ENCODE results near the gene FGGY. TPM values are rescaled to one million over a fixed set of nuclear protein-coding genes. Genes with fewer than 3 reads are reported as not detected.

FGGY gene
- total and polyA plus RNA-seq, 7 experiments from 2014 or later: 2.5 to 15.2 (median 11.2) TPM

DNA sequence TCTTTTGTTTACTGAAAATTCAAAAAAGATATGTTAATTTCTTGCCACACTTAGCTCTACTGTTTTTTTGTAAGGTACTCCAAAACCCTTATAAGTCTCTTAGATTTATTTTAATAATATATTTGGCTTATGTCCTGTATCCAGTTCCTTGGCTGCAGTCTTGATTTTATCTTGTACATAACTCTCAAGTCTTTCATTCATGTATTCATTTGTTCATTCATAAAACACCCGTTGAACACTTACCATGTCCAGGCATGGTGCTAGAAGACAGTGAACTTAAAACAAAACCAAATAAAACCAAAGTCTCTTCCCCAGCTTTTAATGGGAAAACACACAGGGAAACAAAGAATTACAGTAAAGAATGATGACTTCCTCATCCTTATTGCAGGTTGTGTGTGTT, 215.8 kb downstream of the FGGY start:
- CTCF ChIA-PET: no interaction called here
- no peaks in the 10 kb centered on the region for H3K4me1 Mint-ChIP-seq
- peaks cover 0 to 26% (median 10%) of the 10 kb centered on the region in 5 donors for H3K36me3 Mint-ChIP-seq

GRCh38 chr1:59514061-59514909, 217.4 kb downstream of the FGGY start:
- ATAC-seq (no peak), DNase-seq (no peak)
- ChIA-PET CTCF (no interaction called here), POLR2A (no interaction called here)
- Histone ChIP-seq H3K27me3 (ENCODE audit: control insufficient read depth in 2 of 2, insufficient read depth in 2 of 2, low read length in 2 of 2) (no peaks in the 10 kb centered on the region), H3K36me3 (ENCODE audit: control insufficient read depth in 2 of 3, insufficient read depth in 3 of 3, low read length in 3 of 3) (no peaks in the 10 kb centered on the region), H3K9me3 (ENCODE audit: control insufficient read depth in 2 of 3, low read length in 3 of 3) (no peaks in the 10 kb centered on the region), H3K4me3 (ENCODE audit: low read length) (no peak overlapping the region), H3K4me1 (ENCODE audit: control insufficient read depth in 2 of 2, insufficient read depth in 2 of 2, low read length in 2 of 2) (no peaks in the 10 kb centered on the region), H3K27ac (ENCODE audit: low read depth, low read length) (no peak overlapping the region)
- no peak overlapping the region for H3K4me3 Mint-ChIP-seq
- no peaks in the 10 kb centered on the region for H3K27me3 Mint-ChIP-seq
- intact Hi-C loops (cut with micrococcal nuclease): no loop called here
- H3K4me1 Mint-ChIP-seq: no peaks in the 10 kb centered on the region
- H3K36me3 Mint-ChIP-seq: peaks cover 0 to 31% (median 14%) of the 10 kb centered on the region in 5 donors
- H3K27ac Mint-ChIP-seq: no peak overlapping the region
- no peaks in the 10 kb centered on the region for H3K9me3 Mint-ChIP-seq

More for the DNA sequence above, 215.8 kb downstream of the FGGY start:
- Mint-ChIP-seq H3K4me3 (no peak overlapping the region), H3K27me3 (no peaks in the 10 kb centered on the region), H3K9me3 (no peaks in the 10 kb centered on the region), H3K27ac (no peak overlapping the region)
- Histone ChIP-seq H3K27ac (ENCODE audit: low read depth, low read length) (no peak overlapping the region), H3K9me3 (ENCODE audit: control insufficient read depth in 2 of 3, low read length in 3 of 3) (no peaks in the 10 kb centered on the region), H3K4me1 (ENCODE audit: control insufficient read depth in 2 of 2, insufficient read depth in 2 of 2, low read length in 2 of 2) (no peaks in the 10 kb centered on the region), H3K36me3 (ENCODE audit: control insufficient read depth in 2 of 3, insufficient read depth in 3 of 3, low read length in 3 of 3) (no peaks in the 10 kb centered on the region), H3K27me3 (ENCODE audit: control insufficient read depth in 2 of 2, insufficient read depth in 2 of 2, low read length in 2 of 2) (no peaks in the 10 kb centered on the region), H3K4me3 (ENCODE audit: low read length) (no peak overlapping the region)
- DNase-seq (no peak), ATAC-seq (no peak)
- intact Hi-C loops (cut with micrococcal nuclease): no loop called here
- POLR2A ChIA-PET: no interaction called here

- H3K27ac Mint-ChIP-seq: no peak overlapping the region
- Histone ChIP-seq H3K4me1 (ENCODE audit: control insufficient read depth in 2 of 2, insufficient read depth in 2 of 2, low read length in 2 of 2) (no peaks in the 10 kb centered on the region), H3K9me3 (ENCODE audit: control insufficient read depth in 2 of 3, low read length in 3 of 3) (no peaks in the 10 kb centered on the region), H3K36me3 (ENCODE audit: control insufficient read depth in 2 of 3, insufficient read depth in 3 of 3, low read length in 3 of 3) (no peaks in the 10 kb centered on the region), H3K27ac (ENCODE audit: low read depth, low read length) (no peak overlapping the region), H3K27me3 (ENCODE audit: control insufficient read depth in 2 of 2, insufficient read depth in 2 of 2, low read length in 2 of 2) (no peaks in the 10 kb centered on the region), H3K4me3 (ENCODE audit: low read length) (no peak overlapping the region)
- no peak overlapping the region for H3K4me3 Mint-ChIP-seq
- H3K9me3 Mint-ChIP-seq: no peaks in the 10 kb centered on the region
- DNase-seq (no peak), ATAC-seq (no peak)
- peaks cover 0 to 31% (median 14%) of the 10 kb centered on the region in 5 donors for H3K36me3 Mint-ChIP-seq
- CTCF ChIA-PET: no interaction called here
- no peaks in the 10 kb centered on the region for H3K4me1 Mint-ChIP-seq
- H3K27me3 Mint-ChIP-seq: no peaks in the 10 kb centered on the region
- POLR2A ChIA-PET: no interaction called here
- intact Hi-C loops (cut with micrococcal nuclease): no loop called here
These were observed 220.0 kb downstream of the FGGY start for GRCh38 chr1:59516881-59517280.

DNA sequence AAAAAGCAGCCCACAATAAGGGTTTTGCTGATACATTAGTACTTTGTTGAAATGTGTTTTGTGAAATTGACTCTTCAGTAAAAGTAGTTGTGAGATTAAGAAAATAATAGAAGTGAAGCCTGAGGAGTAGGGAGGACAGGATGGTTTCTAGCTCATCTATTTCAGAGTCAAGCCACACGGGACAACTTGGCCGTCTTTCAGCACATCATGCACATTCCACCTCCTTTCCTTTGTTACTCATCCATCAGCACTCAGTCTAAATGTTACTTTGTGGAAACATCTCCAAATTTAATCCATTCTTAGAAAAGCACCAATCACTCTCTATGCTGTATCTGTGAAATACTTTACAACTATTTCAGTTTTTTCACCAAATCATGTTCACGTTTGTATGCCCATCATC, 223.3 kb downstream of the FGGY start:
- ATAC-seq (no peak), DNase-seq (no peak)
- ChIA-PET CTCF (no interaction called here), POLR2A (no interaction called here)
- no peak overlapping the region for H3K27ac Mint-ChIP-seq
- intact Hi-C loops (cut with micrococcal nuclease): no loop called here
- no peaks in the 10 kb centered on the region for H3K4me1 ChIP-seq (ENCODE audit: control insufficient read depth in 2 of 2, insufficient read depth in 2 of 2, low read length in 2 of 2)
- no peak overlapping the region for H3K4me3 ChIP-seq (ENCODE audit: low read length)
- H3K4me3 Mint-ChIP-seq: no peak overlapping the region
- H3K9me3 Mint-ChIP-seq: no peaks in the 10 kb centered on the region
- no peaks in the 10 kb centered on the region for H3K9me3 ChIP-seq (ENCODE audit: control insufficient read depth in 2 of 3, low read length in 3 of 3)
- no peaks in the 10 kb centered on the region for H3K36me3 ChIP-seq (ENCODE audit: control insufficient read depth in 2 of 3, insufficient read depth in 3 of 3, low read length in 3 of 3)
- H3K4me1 Mint-ChIP-seq: no peaks in the 10 kb centered on the region
- no peaks in the 10 kb centered on the region for H3K27me3 Mint-ChIP-seq
- H3K27me3 ChIP-seq (ENCODE audit: control insufficient read depth in 2 of 2, insufficient read depth in 2 of 2, low read length in 2 of 2): no peaks in the 10 kb centered on the region
- H3K27ac ChIP-seq (ENCODE audit: low read depth, low read length): no peak overlapping the region
- peaks cover 0 to 13% (median 4%) of the 10 kb centered on the region in 5 donors for H3K36me3 Mint-ChIP-seq

DNA sequence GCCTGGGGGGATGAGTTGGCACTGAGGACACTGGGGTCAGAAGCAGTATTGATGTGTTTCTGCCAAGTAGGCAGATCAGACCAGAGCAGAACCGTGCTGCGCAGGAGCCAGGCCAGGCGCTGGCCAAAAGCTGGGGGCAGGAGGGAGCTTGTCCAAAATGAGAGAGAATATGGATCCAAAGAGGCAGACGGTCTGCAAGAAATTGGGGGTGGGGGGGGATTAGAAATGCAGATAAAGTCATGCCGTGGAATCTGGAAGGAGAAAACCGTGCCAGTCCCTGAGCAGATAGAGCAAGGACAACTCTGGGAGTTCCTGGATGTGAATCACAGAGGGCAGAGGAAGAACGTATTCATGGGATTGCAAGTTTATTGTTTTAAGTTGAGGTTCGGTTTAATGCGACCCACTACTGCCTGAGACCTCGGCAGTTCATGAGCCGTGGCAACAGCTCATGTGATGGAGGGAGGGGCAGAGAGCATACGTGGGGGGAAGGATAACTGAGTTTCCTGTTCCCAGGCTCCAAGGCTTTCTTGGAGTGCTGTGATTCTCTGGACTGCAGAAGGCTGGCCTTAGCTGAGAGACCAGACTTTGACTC, 224.0 kb downstream of the FGGY start:
- H3K4me1 ChIP-seq (ENCODE audit: control insufficient read depth in 2 of 2, insufficient read depth in 2 of 2, low read length in 2 of 2): no peaks in the 10 kb centered on the region
- Mint-ChIP-seq H3K4me1 (no peaks in the 10 kb centered on the region), H3K27ac (no peak overlapping the region), H3K4me3 (no peak overlapping the region), H3K27me3 (no peaks in the 10 kb centered on the region), H3K9me3 (no peaks in the 10 kb centered on the region), H3K36me3 (peaks cover 0 to 10% (median 4%) of the 10 kb centered on the region in 5 donors)
- CTCF ChIA-PET: no interaction called here
- DNase-seq (no peak), ATAC-seq (no peak)
- no peaks in the 10 kb centered on the region for H3K9me3 ChIP-seq (ENCODE audit: control insufficient read depth in 2 of 3, low read length in 3 of 3)
- POLR2A ChIA-PET: no interaction called here
- no peak overlapping the region for H3K27ac ChIP-seq (ENCODE audit: low read depth, low read length)
- intact Hi-C loops (cut with micrococcal nuclease): no loop called here
- no peak overlapping the region for H3K4me3 ChIP-seq (ENCODE audit: low read length)
- H3K27me3 ChIP-seq (ENCODE audit: control insufficient read depth in 2 of 2, insufficient read depth in 2 of 2, low read length in 2 of 2): no peaks in the 10 kb centered on the region
- H3K36me3 ChIP-seq (ENCODE audit: control insufficient read depth in 2 of 3, insufficient read depth in 3 of 3, low read length in 3 of 3): no peaks in the 10 kb centered on the region

DNA sequence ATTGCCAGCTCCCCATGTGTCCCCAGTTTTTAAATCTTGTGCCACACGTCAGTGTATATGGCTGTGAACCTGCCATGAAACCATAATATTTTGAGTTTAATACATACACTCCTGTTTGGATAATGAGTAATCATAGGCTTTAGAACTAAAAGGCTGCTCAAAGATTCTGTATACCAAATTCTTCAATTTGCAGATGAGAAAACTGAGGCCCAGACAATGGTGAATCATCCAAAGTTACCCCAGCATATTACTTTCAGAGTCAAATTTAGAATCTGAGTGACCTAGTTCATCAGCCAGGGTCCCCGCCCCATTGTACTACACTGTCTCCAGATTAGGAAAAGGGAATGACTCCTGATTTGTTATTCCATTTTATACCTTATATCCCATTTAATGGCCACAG, 224.6 kb downstream of the FGGY start:
- POLR2A ChIA-PET: no interaction called here

More for the DNA sequence above, 224.6 kb downstream of the FGGY start:
- peaks cover 0 to 9% (median 4%) of the 10 kb centered on the region in 5 donors for H3K36me3 Mint-ChIP-seq
- no peaks in the 10 kb centered on the region for H3K4me1 ChIP-seq (ENCODE audit: control insufficient read depth in 2 of 2, insufficient read depth in 2 of 2, low read length in 2 of 2)
- no peak for ATAC-seq
- H3K9me3 ChIP-seq (ENCODE audit: control insufficient read depth in 2 of 3, low read length in 3 of 3): no peaks in the 10 kb centered on the region
- H3K27me3 Mint-ChIP-seq: no peaks in the 10 kb centered on the region
- H3K4me3 ChIP-seq (ENCODE audit: low read length): no peak overlapping the region
- no peaks in the 10 kb centered on the region for H3K36me3 ChIP-seq (ENCODE audit: control insufficient read depth in 2 of 3, insufficient read depth in 3 of 3, low read length in 3 of 3)
- no peak for DNase-seq
- H3K4me3 Mint-ChIP-seq: no peak overlapping the region
- no peak overlapping the region for H3K27ac Mint-ChIP-seq
- intact Hi-C loops (cut with micrococcal nuclease): no loop called here
- H3K9me3 Mint-ChIP-seq: no peaks in the 10 kb centered on the region
- CTCF ChIA-PET: no interaction called here
- H3K27ac ChIP-seq (ENCODE audit: low read depth, low read length): no peak overlapping the region
- H3K4me1 Mint-ChIP-seq: no peaks in the 10 kb centered on the region
- no peaks in the 10 kb centered on the region for H3K27me3 ChIP-seq (ENCODE audit: control insufficient read depth in 2 of 2, insufficient read depth in 2 of 2, low read length in 2 of 2)
